H1 (cell line): ENCODE results near the gene TBC1D9.

Experiments
- CHD1 ChIP-seq: IDR thresholded peaks from 2 replicates; pipeline ENCODE4 v1.6.1; 2012; ENCODE audit warnings: low read depth, low read length, improper control_type of control experiment
- CTCF ChIP-seq, 3 experiments: IDR thresholded peaks; 1 replicate in 2 of 3; 2 replicates in 1 of 3; pipeline versions ENCODE4 v1.5.1 to v1.6.1; 2011; ENCODE audit warnings: low read length in 3 of 3, mild to moderate bottlenecking in 3 of 3, inconsistent platforms in 2 of 3, low read depth in 1 of 3, moderate library complexity in 1 of 3; ENCODE audit not compliant: insufficient read depth in 1 of 3; ENCODE audit errors: control extremely low read depth in 1 of 3
- JUN ChIP-seq: IDR thresholded peaks from 2 replicates; pipeline ENCODE4 v1.6.1; 2011; ENCODE audit warnings: low read depth, mild to moderate bottlenecking, improper control_type of control experiment, low read length

GRCh38 chr4:140774956-140775355 lies 18.8 kb upstream of the TBC1D9 start:
- TF ChIP-seq JUN (no peak), CHD1 (no peak), CTCF (IDR thresholded peaks at IDR 0.05; ENCODE audit: control extremely low read depth in 1 of 3, insufficient read depth in 1 of 3, low read depth in 1 of 3, low read length in 3 of 3) (no peak)
